ENCODE data around the gene MIS18BP1.
"Not testable (repeated sequence)": the region's sequence is repeated elsewhere in the genome, so short reads cannot be mapped to it uniquely, and the experiment has no call there.

Gene MIS18BP1

DNA sequence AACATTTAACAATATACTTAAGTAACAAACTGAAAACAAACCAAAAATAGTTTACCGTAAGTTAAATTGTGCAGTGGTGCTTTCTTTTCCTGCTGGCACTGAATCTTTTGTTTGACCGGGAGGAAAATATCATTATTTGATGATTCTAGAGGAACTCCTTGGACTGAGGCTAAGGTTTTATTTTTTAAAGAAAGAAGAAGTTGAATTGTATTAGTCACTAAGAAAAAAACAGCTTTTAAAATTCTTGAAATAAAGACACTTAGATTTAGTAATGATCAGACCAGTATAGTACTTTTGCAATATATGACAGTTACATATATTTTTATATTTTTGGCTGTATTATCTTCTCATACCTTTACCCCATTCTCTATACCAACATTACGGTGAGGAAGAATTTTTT lies 10.3 kb downstream of the MIS18BP1 start:
- DNase-seq, result no peak

DNA sequence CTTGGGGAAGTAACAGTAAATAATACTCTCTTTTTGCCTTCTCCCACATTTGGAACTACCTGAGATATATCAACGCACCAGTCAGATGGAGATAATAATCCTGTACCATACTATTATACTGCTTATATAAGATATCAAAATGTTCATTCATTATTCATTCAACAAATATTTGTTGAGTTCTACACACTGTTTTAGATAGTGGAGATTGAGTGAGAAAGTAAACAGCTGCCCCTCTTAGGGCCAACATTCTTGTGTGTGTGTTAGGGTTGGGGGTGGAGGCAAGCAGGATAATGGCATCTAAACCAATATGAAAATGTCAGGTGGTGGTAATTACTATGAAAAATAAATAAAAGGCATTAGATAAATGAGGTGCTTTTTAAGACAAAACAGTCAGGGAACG lies 14.0 kb downstream of the MIS18BP1 start:
- no peak for DNase-seq

- no peak for DNase-seq
These were observed 25.4 kb downstream of the MIS18BP1 start for GRCh38 chr14:45227566-45227965.

- no peak for DNase-seq
These were observed 30.3 kb downstream of the MIS18BP1 start for GRCh38 chr14:45222485-45223262.

DNA sequence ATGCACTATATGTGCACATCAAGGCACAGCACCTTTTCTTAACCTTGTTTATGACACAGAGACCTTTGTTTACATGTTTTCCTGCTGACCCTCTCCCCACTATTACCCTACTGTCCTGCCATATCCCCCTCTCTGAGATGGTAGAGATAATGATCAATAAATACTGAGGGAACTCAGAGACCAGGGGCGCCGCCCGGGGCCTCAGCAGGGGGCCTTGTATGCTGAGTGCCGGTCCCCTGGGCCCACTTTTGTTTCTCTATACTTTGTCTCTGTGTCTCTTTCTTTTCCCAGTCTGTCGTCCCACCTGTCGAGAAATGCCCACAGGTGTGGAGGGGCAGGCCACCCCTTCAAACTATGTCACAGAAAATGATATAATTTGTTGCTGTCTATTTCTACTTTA lies 38.7 kb downstream of the MIS18BP1 start:
- not testable (repeated sequence) for DNase-seq

GRCh38 chr14:45213716-45214115 lies 39.3 kb downstream of the MIS18BP1 start:
- DNase-seq, result not testable (repeated sequence)

- no peak for DNase-seq
These were observed 40.8 kb downstream of the MIS18BP1 start for GRCh38 chr14:45212231-45212630.

- DNase-seq, result no peak
These were observed 41.7 kb downstream of the MIS18BP1 start for GRCh38 chr14:45211295-45211694.

- DNase-seq, result no peak
These were observed 42.8 kb downstream of the MIS18BP1 start for GRCh38 chr14:45210159-45210558.

GRCh38 chr14:45204241-45204640 lies 48.8 kb downstream of the MIS18BP1 start:
- DNase-seq, result no peak

DNA sequence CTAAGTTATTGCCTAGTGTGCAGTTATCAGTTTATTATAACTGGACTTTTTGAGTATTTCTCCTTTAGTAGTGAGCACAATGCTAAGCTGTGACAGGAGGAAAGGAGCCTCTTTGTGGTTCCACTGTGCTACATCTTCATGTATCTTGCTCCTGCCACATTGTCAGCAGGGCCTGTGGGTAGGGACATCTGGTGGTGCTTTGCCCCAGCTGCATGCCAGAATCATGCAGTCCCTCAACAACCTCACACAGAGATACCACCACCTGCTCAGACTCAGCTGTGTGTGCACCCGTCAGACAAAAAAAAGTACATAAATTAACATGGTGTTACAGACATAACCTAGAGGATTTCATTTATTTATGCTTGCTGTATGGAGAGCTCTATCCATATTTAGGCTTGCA lies 51.1 kb downstream of the MIS18BP1 start:
- DNase-seq, result no peak

GRCh38 chr14:45199230-45199629 lies 53.8 kb downstream of the MIS18BP1 start:
- peak; percentile 50 for DNase-seq

DNA sequence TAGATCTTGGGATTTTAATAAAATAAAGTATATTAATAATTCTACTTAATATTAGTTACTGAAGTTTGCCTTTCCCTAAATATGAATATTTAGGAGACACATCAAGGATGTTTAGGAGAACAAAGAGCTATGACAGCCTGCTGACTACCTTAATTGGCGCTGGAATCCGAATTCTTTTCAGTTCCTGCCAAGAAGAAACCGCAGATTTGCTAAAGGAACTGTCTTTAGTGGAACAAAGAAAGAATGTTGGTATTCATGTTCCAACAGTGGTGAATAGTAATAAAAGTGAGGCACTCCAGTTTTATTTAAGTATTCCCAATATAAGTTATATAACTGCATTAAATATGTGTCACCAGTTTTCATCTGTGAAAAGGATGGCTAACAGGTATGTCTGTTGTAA lies 54.5 kb downstream of the MIS18BP1 start:
- DNase-seq, result peak; percentile 66

GRCh38 chr14:45194964-45195363 lies 58.0 kb downstream of the MIS18BP1 start:
- no peak for DNase-seq

- peak; percentile 52 for DNase-seq
These were observed 67.7 kb downstream of the MIS18BP1 start for GRCh38 chr14:45185100-45185814.

- DNase-seq, result no peak
These were observed 71.2 kb downstream of the MIS18BP1 start for GRCh38 chr14:45181806-45182205.

- DNase-seq, result no peak
These were observed 71.7 kb downstream of the MIS18BP1 start for GRCh38 chr14:45181329-45181728.

GRCh38 chr14:45177076-45177475 lies 75.9 kb downstream of the MIS18BP1 start:
- DNase-seq, result peak; percentile 95

- DNase-seq, result no peak
These were observed 83.1 kb downstream of the MIS18BP1 start for GRCh38 chr14:45169906-45170305.

DNA sequence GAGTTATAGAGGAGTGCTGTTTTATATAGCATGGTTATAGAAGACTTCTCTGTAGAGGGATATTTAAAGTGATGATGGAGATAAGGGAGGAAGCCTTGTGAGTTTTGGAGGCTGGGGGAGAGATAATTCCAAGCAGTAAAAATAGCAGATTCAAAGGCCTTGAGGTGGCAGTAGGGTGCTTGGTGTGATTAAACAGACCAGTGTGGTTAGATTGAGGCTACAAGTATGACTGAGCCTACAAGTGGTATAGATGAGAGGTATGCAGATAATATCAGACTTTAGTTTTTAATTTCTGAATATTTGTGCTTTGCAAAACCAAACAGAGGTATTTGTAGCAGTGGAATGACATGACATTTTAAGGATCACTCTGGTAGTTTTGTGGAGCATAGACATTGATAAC lies 96.9 kb downstream of the MIS18BP1 start:
- DNase-seq, result peak; percentile 7
